NCI-H2107 (cell line): ENCODE results near the gene AOPEP.
"Not testable (repeated sequence)": the region's sequence is repeated elsewhere in the genome, so short reads cannot be mapped to it uniquely, and the experiment has no call there.

Experiments used
- DNase-seq: peaks from one replicate; lab custom pipeline; 2025; lab: John Stamatoyannopoulos, UW

AOPEP gene

GRCh38 chr9:94870793-94871558 is 144.5 kb downstream of the AOPEP start:
- no peak for DNase-seq

- DNase-seq = no peak
These were observed 145.8 kb downstream of the AOPEP start for GRCh38 chr9:94872083-94872833.

GRCh38 chr9:94872891-94873511 is 146.5 kb downstream of the AOPEP start:
- DNase-seq = no peak

GRCh38 chr9:94874316-94874715 is 147.8 kb downstream of the AOPEP start:
- DNase-seq = no peak

GRCh38 chr9:94875300-94876020 is 149.0 kb downstream of the AOPEP start:
- DNase-seq = no peak

- DNase-seq = not testable (repeated sequence)
These were observed 152.3 kb downstream of the AOPEP start for GRCh38 chr9:94878804-94879203.

- DNase-seq = no peak
These were observed 152.7 kb downstream of the AOPEP start for GRCh38 chr9:94879230-94879629.

GRCh38 chr9:94881023-94881422 is 154.5 kb downstream of the AOPEP start:
- DNase-seq = no peak

- no peak for DNase-seq
These were observed 155.0 kb downstream of the AOPEP start for GRCh38 chr9:94881454-94881853.

GRCh38 chr9:94881940-94882339 is 155.4 kb downstream of the AOPEP start:
- DNase-seq = no peak

GRCh38 chr9:94882966-94883641 is 156.6 kb downstream of the AOPEP start:
- DNase-seq = no peak

GRCh38 chr9:94885854-94886447 is 159.5 kb downstream of the AOPEP start:
- no peak for DNase-seq

GRCh38 chr9:94887721-94888120 is 161.2 kb downstream of the AOPEP start:
- DNase-seq = no peak

GRCh38 chr9:94888775-94889174 is 162.3 kb downstream of the AOPEP start:
- no peak for DNase-seq

- DNase-seq = no peak
These were observed 163.1 kb downstream of the AOPEP start for GRCh38 chr9:94889628-94890027.

GRCh38 chr9:94891183-94891582 is 164.7 kb downstream of the AOPEP start:
- DNase-seq = no peak

- no peak for DNase-seq
These were observed 166.2 kb downstream of the AOPEP start for GRCh38 chr9:94892675-94893074.

- no peak for DNase-seq
These were observed 167.7 kb downstream of the AOPEP start for GRCh38 chr9:94894094-94894699.

- no peak for DNase-seq
These were observed 169.2 kb downstream of the AOPEP start for GRCh38 chr9:94895668-94896067.

GRCh38 chr9:94896512-94896911 is 170.0 kb downstream of the AOPEP start:
- no peak for DNase-seq
